ENCODE data around the gene FRRS1.

- no peak for TF ChIP-seq CTCF (conservative IDR thresholded peaks at IDR 0.05; ENCODE audit: low read depth, low read length)
- no peak for TF ChIP-seq EZH2 (IDR thresholded peaks at IDR 0.05; ENCODE audit: borderline replicate concordance, low read depth, low read length, poor library complexity, severe bottlenecking)
Observed at GRCh38 chr1:99776120-99776519, 9.7 kb upstream of the FRRS1 start.

Data from A673 (cell line).